ENCODE data around the gene ZNF429. TPM values are rescaled to one million over a fixed set of nuclear protein-coding genes. Genes with fewer than 3 reads are reported as not detected.

Gene ZNF429
- total and polyA plus RNA-seq, 2 experiments from 2014 or later: 12.8 to 19.9 TPM

DNA sequence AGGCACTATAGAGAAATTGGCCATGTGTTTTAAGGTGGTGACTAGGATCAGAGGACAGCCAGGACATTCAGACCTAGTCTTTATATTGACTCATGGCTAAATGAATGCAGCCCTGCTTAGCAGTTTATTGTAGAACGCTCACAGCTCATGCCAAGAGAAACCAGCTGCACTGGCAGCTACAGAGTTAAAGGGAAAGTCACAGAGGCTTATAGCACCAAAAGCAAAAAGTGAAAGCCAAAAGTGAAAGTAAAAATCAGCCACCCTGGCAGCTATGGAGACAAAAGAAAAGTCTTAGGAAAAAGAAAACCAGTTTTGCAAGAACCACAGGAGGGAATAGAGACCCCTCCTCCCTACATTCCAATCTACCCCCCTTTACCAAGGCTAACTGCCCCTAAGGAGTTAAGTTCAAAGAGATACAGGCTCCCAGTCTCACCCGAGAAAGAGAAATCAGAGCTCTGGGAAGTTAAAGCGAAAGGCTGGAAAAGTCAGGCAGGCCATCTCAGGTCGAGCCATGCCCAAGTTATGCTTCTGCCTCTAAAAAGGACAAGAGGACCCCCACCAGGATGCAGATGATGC lies 99.0 kb downstream of the ZNF429 start:
- Histone ChIP-seq H3K4me3 (peak overlapping the region; percentile 33), H3K9me3 (ENCODE audit: low read depth) (no peaks in the 10 kb centered on the region), H3K36me3 (replicated peaks; ENCODE audit: insufficient read depth, low read depth) (no peaks in the 10 kb centered on the region), H3K9me2 (replicated peaks; ENCODE audit: insufficient read depth) (no peaks in the 10 kb centered on the region), H2AFZ (peak overlapping the region; percentile 52), H3K4me1 (ENCODE audit: insufficient read depth) (peaks cover 18% of the 10 kb centered on the region), H4K20me1 (ENCODE audit: insufficient read depth, poor library complexity, severe bottlenecking) (no peaks in the 10 kb centered on the region), H3K27ac (peak overlapping the region; percentile 83), H3K79me2 (no peaks in the 10 kb centered on the region), H3K4me2 (peak overlapping the region; percentile 86), H3K27me3 (no peaks in the 10 kb centered on the region)
- TF ChIP-seq EZH2 (IDR thresholded peaks at IDR 0.05; ENCODE audit: borderline replicate concordance): no peak
- TF ChIP-seq, protein P1, sequence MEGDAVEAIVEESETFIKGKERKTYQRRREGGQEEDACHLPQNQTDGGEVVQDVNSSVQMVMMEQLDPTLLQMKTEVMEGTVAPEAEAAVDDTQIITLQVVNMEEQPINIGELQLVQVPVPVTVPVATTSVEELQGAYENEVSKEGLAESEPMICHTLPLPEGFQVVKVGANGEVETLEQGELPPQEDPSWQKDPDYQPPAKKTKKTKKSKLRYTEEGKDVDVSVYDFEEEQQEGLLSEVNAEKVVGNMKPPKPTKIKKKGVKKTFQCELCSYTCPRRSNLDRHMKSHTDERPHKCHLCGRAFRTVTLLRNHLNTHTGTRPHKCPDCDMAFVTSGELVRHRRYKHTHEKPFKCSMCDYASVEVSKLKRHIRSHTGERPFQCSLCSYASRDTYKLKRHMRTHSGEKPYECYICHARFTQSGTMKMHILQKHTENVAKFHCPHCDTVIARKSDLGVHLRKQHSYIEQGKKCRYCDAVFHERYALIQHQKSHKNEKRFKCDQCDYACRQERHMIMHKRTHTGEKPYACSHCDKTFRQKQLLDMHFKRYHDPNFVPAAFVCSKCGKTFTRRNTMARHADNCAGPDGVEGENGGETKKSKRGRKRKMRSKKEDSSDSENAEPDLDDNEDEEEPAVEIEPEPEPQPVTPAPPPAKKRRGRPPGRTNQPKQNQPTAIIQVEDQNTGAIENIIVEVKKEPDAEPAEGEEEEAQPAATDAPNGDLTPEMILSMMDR (IDR thresholded peaks at IDR 0.05; ENCODE audit: poor library complexity): no peak
- WGBS (ENCODE audit: low lambda C conversion rate, missing lambda C conversion rate): 34% methylated on average over 4 of the region's 4 CpGs
- DNase-seq (ENCODE audit: low spot score): no peak

Other genes starting within 250 kb of the ZNF429 start
- gene ZNF708, start 176.2 kb upstream of the ZNF429 start, total RNA-seq: 9.9 and 11.7 TPM in 2 replicates
- gene ZNF708, start 176.2 kb upstream of the ZNF429 start, polyA plus RNA-seq: 0.92 and 1.4 TPM in 2 replicates
- gene ZNF738, start 146.6 kb upstream of the ZNF429 start, total RNA-seq: 18.4 and 28.4 TPM in 2 replicates
- 8.4 and 9.3 TPM in 2 replicates for gene ZNF738, start 146.6 kb upstream of the ZNF429 start, polyA plus RNA-seq
- gene ZNF493, start 108.5 kb upstream of the ZNF429 start, total RNA-seq: 22.4 and 26.5 TPM in 2 replicates
- gene ZNF493, start 108.5 kb upstream of the ZNF429 start, polyA plus RNA-seq: 9.8 and 14.0 TPM in 2 replicates

Measured in hepatocyte (in vitro differentiated cells).